Measurements from ENCODE around the gene ALDH3B1.

Gene ALDH3B1

GRCh38 chr11:67997475-67997921, 12.6 kb upstream of the ALDH3B1 start:
- DNase-seq: no peak

- DNase-seq: peak in 1 of 2 donors; percentile 14
These were observed 11.7 kb upstream of the ALDH3B1 start for GRCh38 chr11:67998150-67999045.

DNA sequence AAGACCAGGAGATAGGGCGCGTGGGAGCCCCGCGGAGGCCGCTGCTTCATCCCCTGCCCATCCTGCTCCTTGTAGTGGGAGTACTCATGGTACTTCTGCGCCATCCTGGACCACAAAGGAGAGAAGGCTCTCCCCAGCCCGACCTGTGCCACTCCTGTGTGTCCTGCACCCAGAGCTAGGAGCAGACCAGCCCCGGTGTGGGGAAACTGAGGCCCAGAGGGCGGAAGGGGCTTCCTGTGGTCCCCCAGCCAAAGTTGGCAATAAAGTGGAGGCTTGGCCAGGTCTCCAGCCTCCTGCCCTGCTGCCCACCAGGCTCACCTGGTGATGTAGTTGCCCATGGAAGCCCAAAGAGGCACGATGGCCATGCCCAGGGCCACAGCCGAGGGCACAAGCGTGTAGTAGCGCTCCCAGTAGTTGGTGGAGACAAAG, 10.9 kb upstream of the ALDH3B1 start:
- DNase-seq: no peak

GRCh38 chr11:67999704-68000103, 10.4 kb upstream of the ALDH3B1 start:
- no peak for DNase-seq

DNA sequence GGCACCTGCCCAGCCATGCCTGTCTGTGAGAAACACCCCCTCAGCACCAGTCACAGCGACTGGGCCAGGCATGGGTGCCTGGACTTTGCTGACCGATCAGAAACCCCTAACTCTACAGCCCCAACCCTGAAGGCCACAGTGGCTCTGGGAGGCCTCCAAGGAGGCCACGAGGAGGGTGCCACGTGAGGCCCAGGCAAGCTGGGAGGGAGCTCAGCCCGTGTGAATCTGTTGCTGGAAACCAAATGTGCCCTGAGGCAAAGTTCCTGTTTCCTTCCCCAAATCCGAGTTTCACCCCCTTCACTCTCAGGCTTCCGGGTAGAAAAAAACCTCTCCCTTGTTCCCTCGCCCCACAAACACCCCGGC, 7.6 kb upstream of the ALDH3B1 start:
- DNase-seq: peak in 1 of 2 donors; percentile 39

- DNase-seq: peak; percentile 61 to 65
These were observed 6.9 kb upstream of the ALDH3B1 start for GRCh38 chr11:68002938-68003845.

- peak; percentile 83 to 86 for DNase-seq
These were observed 6.1 kb upstream of the ALDH3B1 start, which contains the start of gene UNC93B1 for GRCh38 chr11:68003846-68004550. Gene UNC93B1 (minus strand): TSS chr11:68004097. CDS start chr11:68004043, 54 bp downstream.

DNA sequence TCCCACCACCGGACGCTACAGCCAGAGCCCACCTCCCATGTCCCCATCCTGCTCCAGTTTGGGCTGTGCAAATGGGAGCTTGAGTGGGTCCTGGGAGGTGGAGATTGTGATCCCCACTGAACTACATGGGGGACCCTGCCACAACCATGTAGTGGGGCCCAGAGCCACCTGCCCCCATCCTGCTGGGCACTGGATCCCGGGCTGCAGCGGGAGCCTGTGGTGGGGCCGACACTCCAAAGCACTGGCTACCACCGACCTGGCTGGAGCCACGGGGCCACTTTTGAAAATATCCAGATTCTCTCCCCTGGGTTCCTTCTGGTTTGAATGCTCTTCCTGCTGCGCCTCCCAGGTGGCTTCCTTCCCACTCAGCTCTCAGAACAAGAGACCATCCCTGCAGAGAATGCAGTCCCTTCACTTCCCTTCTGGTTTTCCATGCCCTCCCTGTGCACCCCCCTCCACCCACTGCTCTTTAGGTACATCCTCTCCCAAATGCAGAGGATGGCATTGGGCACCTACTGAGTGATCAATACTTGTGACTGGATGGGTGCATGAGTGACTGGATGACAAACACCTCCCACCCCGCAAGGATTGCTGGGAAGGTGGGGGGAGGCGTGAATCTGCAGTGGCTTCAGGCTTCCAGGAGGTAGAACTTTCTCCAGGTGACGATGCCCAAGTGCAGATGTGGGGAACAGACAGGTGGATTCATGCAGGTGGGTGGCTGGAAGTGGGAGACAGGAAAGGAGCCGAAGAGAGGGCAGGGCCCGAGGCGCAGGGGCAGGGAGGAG, 5.4 kb upstream of the ALDH3B1 start:
- DNase-seq: no peak

GRCh38 chr11:68006606-68007166, 3.4 kb upstream of the ALDH3B1 start:
- DNase-seq: no peak

DNA sequence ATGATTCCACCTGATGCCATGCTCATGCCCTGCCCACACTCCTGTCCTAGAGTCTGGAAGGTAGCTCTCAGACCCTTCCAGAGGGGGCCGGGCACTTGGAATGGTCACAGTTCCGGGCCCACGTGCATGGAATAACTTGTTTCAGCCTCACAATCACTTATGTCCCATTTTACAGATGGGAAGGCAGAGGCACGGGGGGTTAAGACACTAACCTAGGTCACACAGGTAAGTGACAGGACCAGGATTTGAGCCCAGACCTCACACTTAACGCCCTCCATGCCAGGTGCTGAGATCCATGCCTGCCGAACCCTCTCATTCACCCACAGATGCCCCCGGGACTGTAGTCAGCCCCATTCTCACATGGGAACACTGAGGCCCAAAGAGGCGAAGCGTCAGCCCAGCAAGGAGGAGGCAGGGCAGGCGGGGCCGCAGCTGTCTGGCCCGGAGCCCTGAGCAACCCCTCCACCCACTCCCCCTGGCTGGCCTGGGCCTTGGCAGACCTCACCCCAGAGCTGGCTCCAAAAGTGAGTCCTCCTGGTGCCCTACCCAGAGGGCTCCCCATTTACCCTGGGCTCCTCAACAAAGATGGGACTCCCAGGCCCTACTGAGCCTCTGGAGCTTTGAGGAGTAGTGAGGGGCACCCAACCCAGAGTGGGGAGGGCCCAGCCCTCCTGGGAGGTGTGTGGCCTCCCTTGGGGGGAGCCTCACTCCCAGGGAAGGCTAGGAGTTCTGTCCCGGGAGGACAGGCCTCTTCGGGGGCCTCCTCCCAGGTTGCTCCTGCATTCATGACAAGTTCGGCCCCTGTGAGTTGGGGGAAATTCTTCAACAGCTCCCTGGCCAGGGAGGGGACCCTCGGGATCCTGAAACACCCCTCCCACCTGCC, 2.4 kb upstream of the ALDH3B1 start:
- DNase-seq: no peak

DNA sequence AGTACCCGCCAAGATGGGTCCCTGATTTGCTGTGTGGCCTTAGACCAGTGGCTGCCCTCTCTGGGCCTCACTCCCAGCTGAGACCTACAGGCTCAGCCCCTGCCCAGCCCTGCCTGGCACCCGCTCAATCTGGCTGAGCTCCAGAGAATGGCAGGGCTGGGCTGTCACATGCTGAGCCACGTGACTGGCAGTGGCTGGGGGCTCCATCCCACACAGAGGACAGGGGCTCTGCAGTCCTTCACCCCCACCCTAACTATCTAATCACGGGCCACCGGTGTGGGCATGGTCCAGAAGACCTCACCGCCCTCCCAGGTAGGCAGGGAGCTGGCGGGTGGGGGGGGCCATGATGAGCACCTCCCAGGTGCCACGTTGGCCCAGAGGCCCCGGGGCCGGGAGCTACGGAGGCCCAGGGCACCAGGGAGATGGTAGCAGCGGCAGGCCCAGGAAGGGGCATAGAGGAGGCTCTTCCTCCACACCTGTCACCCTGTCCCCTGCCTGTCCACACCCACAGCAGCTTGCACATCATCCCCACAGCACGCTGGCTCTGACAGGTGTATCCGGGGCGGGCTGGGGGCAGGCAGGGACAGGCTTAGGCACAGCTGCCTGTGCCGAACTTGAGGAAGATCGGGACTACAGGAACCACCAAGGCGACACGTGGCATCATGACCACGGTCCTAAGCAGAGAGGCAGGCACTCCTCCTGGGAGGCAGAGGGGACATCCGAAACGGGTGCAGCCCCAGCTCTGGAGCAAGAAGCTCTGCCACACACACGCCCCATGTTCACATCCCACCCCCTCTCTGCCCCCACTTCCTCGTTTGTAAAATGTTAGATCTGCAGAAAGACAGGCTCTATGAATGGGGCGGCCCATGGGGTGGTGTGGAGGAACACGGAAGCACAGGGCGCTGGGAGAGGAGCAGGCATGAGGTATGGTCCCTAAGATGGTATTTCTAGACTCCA, 1.5 kb upstream of the ALDH3B1 start:
- DNase-seq: peak in 1 of 2 donors; percentile 24

GRCh38 chr11:68009391-68010089, 587 bp upstream of the ALDH3B1 start:
- peak in 1 of 2 donors; percentile 35 for DNase-seq

DNA sequence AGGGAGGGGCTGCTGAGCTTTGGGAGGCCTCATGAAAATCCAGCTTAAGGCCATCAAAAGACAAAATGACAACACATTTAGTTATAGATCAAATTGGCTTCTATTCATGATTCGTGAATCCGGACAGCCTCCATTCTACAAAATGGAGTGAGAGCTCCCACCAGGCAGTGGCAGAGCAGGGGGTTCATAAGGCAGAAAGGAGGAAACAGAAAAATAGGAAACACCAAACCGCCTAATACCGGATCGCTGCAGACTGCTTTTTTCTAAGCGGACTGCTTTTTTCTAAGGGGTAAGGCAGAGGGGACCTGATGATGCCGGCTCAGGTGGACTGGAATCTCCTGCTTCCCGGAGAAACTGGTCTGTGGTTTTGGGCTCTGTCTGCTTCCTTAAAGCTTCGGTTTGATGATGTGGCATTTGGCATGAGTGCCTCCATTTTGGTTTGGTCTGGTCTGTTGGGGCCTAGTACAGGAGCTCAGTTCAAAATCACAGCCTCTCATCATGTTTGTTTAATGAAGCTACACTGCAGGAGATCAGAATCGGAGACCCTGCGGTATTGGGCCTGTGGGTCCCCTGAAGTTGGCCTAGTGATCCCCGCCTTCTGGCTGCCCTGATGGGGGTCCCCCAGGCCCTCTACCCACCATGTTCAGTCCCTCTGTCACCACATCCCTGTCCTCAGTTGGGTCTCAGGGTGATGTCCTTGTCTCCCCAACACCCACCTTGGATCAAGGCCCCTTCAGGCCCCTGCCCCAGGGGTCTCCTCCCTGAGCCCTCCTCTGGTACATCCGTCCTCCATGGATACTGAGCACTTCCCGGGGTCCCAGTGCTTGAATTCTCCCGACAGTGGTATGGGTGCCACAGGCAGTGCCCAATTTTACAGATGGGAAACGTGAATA, 1.2 kb downstream of the ALDH3B1 start:
- no peak for DNase-seq

DNA sequence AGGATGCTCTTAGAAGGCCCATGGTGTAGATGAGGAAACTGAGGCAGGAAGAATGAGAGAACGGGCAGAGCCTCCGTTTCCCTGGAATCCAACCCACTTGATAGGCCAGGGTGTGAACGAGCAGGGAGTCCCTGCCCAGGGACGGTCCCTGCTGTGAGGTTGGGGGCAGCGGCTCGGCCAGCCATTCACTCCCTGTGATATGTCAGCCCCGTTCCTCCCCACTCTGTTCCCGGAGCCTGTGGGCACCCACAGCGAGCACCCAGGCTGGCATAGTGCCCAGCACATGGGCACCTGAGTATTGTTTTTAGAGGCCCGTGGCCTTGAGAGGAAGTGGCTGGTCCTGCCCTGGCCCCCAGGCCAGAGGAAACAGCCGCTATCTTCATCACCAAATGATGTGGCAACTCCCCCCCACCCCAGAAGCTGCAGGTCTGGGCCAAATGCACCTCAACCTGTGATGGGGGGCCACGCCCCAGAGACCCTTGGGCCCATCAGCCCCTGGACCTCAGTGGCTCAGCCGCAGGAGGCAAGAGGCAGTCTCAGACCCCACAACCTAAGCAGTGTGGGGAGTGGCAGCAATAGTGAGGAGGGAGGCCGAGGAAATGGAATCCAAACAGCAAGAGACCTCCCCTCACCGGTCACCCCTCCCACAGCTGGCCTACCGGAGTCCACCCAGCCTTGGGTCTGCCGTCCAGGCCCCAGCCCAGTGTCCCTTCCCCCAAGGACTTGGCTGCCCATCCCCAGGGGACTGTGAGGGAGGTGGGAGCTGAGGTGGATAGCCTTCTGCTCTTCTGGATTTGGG, 2.1 kb downstream of the ALDH3B1 start:
- DNase-seq: no peak

DNA sequence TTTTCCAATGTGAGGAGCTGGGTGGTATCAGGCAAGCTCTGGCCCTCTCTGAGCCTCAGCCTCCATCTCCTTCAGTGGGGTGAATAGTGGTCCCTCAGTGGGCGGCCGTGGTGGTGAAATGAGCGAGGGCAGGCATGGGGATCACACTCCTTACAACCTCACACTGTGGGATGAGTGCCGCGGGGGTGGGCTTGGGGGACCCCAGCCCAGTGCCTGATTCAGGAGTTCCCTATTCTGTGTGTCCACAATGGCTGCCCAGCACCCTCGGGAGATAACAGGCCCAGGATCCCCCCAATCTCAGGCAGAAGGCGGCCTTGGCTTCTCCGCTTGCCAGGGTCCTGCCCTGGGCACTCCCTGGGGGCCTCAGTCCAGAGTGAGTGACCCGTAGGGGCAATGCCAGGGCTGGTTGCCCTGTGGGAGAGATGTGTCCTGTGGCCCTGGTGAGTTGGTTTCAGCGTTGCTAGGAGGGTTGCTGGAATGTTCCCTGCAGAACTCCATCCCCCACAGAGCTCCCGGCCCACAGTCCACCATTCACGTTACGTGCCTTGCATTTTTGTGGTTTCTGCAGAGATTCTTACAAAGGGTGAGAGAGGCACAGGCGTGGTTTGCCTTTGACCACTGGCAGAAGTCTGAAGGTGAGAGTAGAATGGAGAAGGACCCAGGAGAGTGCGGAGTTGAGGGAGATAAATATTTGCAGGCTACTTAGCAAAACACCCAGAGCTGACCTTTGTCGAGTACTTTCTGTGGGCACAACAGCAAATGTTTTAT, 2.9 kb downstream of the ALDH3B1 start:
- DNase-seq: no peak

GRCh38 chr11:68013611-68014156, 3.6 kb downstream of the ALDH3B1 start:
- DNase-seq: no peak
